GM12874 (cell line): ENCODE results near the gene SYNJ1.

Experiments used
- CTCF ChIP-seq: IDR thresholded peaks from 2 replicates; pipeline ENCODE4 v1.5.1; 2011; ENCODE audit warnings: low read depth, mild to moderate bottlenecking, control low read depth, low read length, moderate library complexity; ENCODE audit not compliant: insufficient read depth

Gene SYNJ1

GRCh38 chr21:32608851-32609250, 119.0 kb downstream of the SYNJ1 start:
- TF ChIP-seq CTCF: no peak

GRCh38 chr21:32605469-32605868, 122.3 kb downstream of the SYNJ1 start:
- TF ChIP-seq CTCF: no peak

GRCh38 chr21:32604464-32604863, 123.3 kb downstream of the SYNJ1 start:
- TF ChIP-seq CTCF: no peak

- no peak for TF ChIP-seq CTCF
Measured at GRCh38 chr21:32603131-32603530, 124.7 kb downstream of the SYNJ1 start.

GRCh38 chr21:32602099-32602498, 125.7 kb downstream of the SYNJ1 start:
- TF ChIP-seq CTCF: no peak

- TF ChIP-seq CTCF: no peak
Measured at GRCh38 chr21:32599526-32599925, 128.3 kb downstream of the SYNJ1 start.

GRCh38 chr21:32599091-32599490, 128.7 kb downstream of the SYNJ1 start:
- no peak for TF ChIP-seq CTCF

- no peak for TF ChIP-seq CTCF
Measured at GRCh38 chr21:32597205-32597604, 130.6 kb downstream of the SYNJ1 start.
